Astrocyte (in vitro differentiated cells and primary cell): Measurements from ENCODE around the gene NEU1.

Experiments
- CTCF ChIP-seq: IDR thresholded peaks from 2 replicates; pipeline ENCODE4 v1.5.1; 2011; ENCODE audit warnings: low read depth, mild to moderate bottlenecking, inconsistent platforms, low read length, moderate library complexity; ENCODE audit not compliant: insufficient read depth
- EZH2 ChIP-seq: IDR thresholded peaks from 2 replicates; pipeline ENCODE4 v1.6.1; 2012; ENCODE audit warnings: mild to moderate bottlenecking, low read length, inconsistent platforms; ENCODE audit not compliant: insufficient read depth

DNA sequence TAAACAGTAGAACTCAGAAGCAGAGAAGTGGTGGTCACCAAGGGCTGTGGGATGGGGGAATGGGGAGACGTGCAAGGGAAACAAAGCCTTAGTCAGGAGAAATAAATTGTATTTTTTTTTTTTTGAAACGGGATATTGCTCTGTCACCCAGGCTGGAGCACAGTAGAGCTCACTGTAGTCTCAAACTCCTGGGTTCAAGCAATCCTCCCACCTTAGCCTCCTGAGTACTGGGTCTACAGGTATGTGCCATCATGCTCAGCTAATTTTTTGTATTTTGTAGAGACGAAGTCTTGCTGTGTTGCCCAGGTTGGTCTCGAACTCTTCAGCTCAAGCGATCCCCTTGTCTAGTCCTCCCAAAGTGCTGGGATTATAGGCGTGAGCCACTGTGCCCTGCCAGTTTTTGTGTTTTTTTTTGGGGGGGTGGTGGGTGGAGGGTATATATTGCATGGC is 31.7 kb downstream of the NEU1 start:
- TF ChIP-seq CTCF = no peak
- TF ChIP-seq EZH2 = no peak
